LNCAP (cell line): ENCODE data around the gene AKAIN1.

ENCODE experiments used
- TF ChIP-seq, protein P1 (sequence below): fragments of 450-650 bp; IDR thresholded peaks from 2 replicates; pipeline ENCODE4 v1.5.1; 2017; ENCODE audit warnings: mild to moderate bottlenecking

AKAIN1 gene

GRCh38 chr18:5145168-5145825 lies 51.8 kb downstream of the AKAIN1 start:
- TF ChIP-seq, protein P1, sequence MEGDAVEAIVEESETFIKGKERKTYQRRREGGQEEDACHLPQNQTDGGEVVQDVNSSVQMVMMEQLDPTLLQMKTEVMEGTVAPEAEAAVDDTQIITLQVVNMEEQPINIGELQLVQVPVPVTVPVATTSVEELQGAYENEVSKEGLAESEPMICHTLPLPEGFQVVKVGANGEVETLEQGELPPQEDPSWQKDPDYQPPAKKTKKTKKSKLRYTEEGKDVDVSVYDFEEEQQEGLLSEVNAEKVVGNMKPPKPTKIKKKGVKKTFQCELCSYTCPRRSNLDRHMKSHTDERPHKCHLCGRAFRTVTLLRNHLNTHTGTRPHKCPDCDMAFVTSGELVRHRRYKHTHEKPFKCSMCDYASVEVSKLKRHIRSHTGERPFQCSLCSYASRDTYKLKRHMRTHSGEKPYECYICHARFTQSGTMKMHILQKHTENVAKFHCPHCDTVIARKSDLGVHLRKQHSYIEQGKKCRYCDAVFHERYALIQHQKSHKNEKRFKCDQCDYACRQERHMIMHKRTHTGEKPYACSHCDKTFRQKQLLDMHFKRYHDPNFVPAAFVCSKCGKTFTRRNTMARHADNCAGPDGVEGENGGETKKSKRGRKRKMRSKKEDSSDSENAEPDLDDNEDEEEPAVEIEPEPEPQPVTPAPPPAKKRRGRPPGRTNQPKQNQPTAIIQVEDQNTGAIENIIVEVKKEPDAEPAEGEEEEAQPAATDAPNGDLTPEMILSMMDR = no peak

- TF ChIP-seq, protein P1 = no peak
Measured at GRCh38 chr18:5144629-5145028, 52.4 kb downstream of the AKAIN1 start.

GRCh38 chr18:5142859-5143258 lies 54.2 kb downstream of the AKAIN1 start:
- TF ChIP-seq, protein P1 = no peak

GRCh38 chr18:5142131-5142530 lies 54.9 kb downstream of the AKAIN1 start:
- TF ChIP-seq, protein P1 = no peak

DNA sequence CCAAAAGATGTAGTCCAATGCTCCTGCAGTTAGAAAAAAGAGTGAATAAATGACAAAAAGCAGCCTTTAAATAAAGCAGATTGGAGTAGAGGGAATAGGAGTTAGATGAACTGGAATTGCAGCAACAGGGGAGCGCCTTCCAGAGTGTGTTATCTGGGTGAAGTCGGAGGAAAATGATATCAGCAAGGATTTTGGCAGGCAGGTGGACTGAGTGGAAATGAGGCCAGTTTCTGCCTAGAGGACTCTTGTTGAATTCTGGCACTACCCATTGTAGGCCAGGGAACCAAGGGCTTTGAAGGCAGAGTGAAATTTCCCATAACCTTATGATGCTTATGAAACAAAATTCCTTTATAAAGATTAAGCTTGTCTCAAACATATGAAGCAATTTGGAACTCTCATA lies 59.8 kb downstream of the AKAIN1 start:
- TF ChIP-seq, protein P1 = no peak

- TF ChIP-seq, protein P1 = no peak
Measured at GRCh38 chr18:5132987-5133386, 64.1 kb downstream of the AKAIN1 start.

DNA sequence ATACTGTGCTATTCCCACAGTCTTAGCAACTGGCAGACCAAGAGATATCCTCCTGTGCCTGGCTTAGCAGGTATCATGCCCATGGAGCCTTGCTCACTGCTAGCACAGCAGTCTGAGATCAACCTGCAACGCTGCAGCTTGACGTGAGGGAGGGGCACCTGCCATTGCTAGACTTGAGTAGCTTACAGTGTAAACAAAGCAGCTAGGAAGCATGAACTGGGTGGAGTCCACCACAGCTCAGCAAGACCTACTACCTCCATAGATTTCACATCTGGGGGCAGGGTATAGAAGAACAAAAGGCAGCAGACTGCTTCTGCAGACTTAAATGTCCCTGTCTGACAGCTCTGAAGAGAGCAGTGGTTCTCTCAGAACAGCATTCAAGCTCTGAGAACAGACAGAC lies 74.8 kb downstream of the AKAIN1 start:
- TF ChIP-seq, protein P1 = no peak

GRCh38 chr18:5110266-5110665 lies 86.8 kb downstream of the AKAIN1 start:
- TF ChIP-seq, protein P1 = no peak
